ENCODE measurements around the gene NQO2. TPM values are rescaled to one million over a fixed set of nuclear protein-coding genes. Genes with fewer than 3 reads are reported as not detected.

Gene NQO2
- polyA plus RNA-seq, 1 of the 3 experiments (the other 2 are of a cell fraction): 19.2 TPM

GRCh38 chr6:2980465-2980855 is 19.2 kb upstream of the NQO2 start:
- no peaks in the 10 kb centered on the region for H3K79me2 ChIP-seq (ENCODE audit: insufficient read depth)
- H3K27ac ChIP-seq (ENCODE audit: low read depth in 2 of 2, low read length in 1 of 2): no peak overlapping the region
- no peak overlapping the region for H2AFZ ChIP-seq (ENCODE audit: low read depth)
- no peaks in the 10 kb centered on the region for H3K36me3 ChIP-seq (replicated peaks in 1 of 2; ENCODE audit: control insufficient read depth in 1 of 2, insufficient read depth in 2 of 2, low read length in 1 of 2)
- no peak overlapping the region for H3K9ac ChIP-seq
- H3K4me2 ChIP-seq: no peak overlapping the region
- DNase-seq: no peak
- H3K27me3 ChIP-seq (ENCODE audit: insufficient read depth): no peaks in the 10 kb centered on the region
- TF ChIP-seq MXI1 (IDR thresholded peaks at IDR 0.05; ENCODE audit: low read depth, low read length): no peak
- no peak for TF ChIP-seq NFIC (IDR thresholded peaks at IDR 0.05; ENCODE audit: borderline replicate concordance)
- TF ChIP-seq GABPA (IDR thresholded peaks at IDR 0.05; ENCODE audit: low read depth): no peak
- no peak for TF ChIP-seq ELF1 (IDR thresholded peaks at IDR 0.05)
- TF ChIP-seq TAF1 (IDR thresholded peaks at IDR 0.05; ENCODE audit: borderline replicate concordance, low read depth, low read length): no peak
- no peak for TF ChIP-seq RAD21 (IDR thresholded peaks at IDR 0.05; ENCODE audit: low read length)
- no peak for TF ChIP-seq FOXM1 (IDR thresholded peaks at IDR 0.05; ENCODE audit: low read depth)
- CTCF ChIA-PET: interaction anchor here (1.3 kb wide), 1 partner anchor 9 kb away, joined by 3 read pairs; no protein-coding TSS in a partner anchor
- H3K4me3 ChIP-seq (ENCODE audit: low read depth in 2 of 2, low read length in 1 of 2): no peak overlapping the region
- H3K9me2 ChIP-seq: no peaks in the 10 kb centered on the region
- 94% methylated on average over 3 of the region's 3 CpGs for WGBS (ENCODE audit: low lambda C conversion rate)
- H3F3A ChIP-seq (replicated peaks; ENCODE audit: insufficient read depth): peaks cover 14% of the 10 kb centered on the region
- POLR2A ChIA-PET: no interaction called here
- no peaks in the 10 kb centered on the region for H4K20me1 ChIP-seq (ENCODE audit: insufficient read depth)
- peaks cover 0 to 14% of the 10 kb centered on the region in 2 experiments; a peak in 2 of 4 replicates for H3K4me1 ChIP-seq (ENCODE audit: control insufficient read depth in 1 of 2, insufficient read depth in 2 of 2, low read depth in 1 of 2, low read length in 1 of 2)
- no peaks in the 10 kb centered on the region for H3K9me3 ChIP-seq

GRCh38 chr6:2982426-2983117 is 17.1 kb upstream of the NQO2 start:
- H4K20me1 ChIP-seq (ENCODE audit: insufficient read depth): no peaks in the 10 kb centered on the region
- H3F3A ChIP-seq (replicated peaks; ENCODE audit: insufficient read depth): peaks cover 16% of the 10 kb centered on the region
- DNase-seq: no peak
- peaks cover 9 to 19% of the 10 kb centered on the region in 2 experiments; a peak in 3 of 4 replicates for H3K4me1 ChIP-seq (ENCODE audit: control insufficient read depth in 1 of 2, insufficient read depth in 2 of 2, low read depth in 1 of 2, low read length in 1 of 2)
- H3K4me3 ChIP-seq (ENCODE audit: low read depth in 2 of 2, low read length in 1 of 2): no peak overlapping the region
- H3K27me3 ChIP-seq (ENCODE audit: insufficient read depth): no peaks in the 10 kb centered on the region
- H3K27ac ChIP-seq (ENCODE audit: low read depth in 2 of 2, low read length in 1 of 2): no peak overlapping the region
- H3K79me2 ChIP-seq (ENCODE audit: insufficient read depth): no peaks in the 10 kb centered on the region
- H3K36me3 ChIP-seq (replicated peaks in 1 of 2; ENCODE audit: control insufficient read depth in 1 of 2, insufficient read depth in 2 of 2, low read length in 1 of 2): no peaks in the 10 kb centered on the region
- 89% methylated on average over 4 of the region's 4 CpGs for WGBS (ENCODE audit: low lambda C conversion rate)
- ChIA-PET POLR2A (no interaction called here), CTCF (interaction anchor here (2.3 kb wide), 1 partner anchor 30 kb away, joined by 11 read pairs; no protein-coding TSS in a partner anchor)
- H3K9me3 ChIP-seq: no peaks in the 10 kb centered on the region
- no peak overlapping the region for H2AFZ ChIP-seq (ENCODE audit: low read depth)
- TF ChIP-seq GABPA (IDR thresholded peaks at IDR 0.05; ENCODE audit: low read depth) (no peak), REST (IDR thresholded peaks at IDR 0.05; ENCODE audit: low read depth, low read length) (no peak), RFX5 (IDR thresholded peaks at IDR 0.05; ENCODE audit: low read length) (no peak), FOXM1 (IDR thresholded peaks at IDR 0.05; ENCODE audit: low read depth) (no peak), MEF2A (IDR thresholded peaks at IDR 0.05; ENCODE audit: borderline replicate concordance, low read depth) (no peak), JUND (IDR thresholded peaks at IDR 0.05) (no peak), EZH2phosphoT487 (IDR thresholded peaks at IDR 0.05; ENCODE audit: borderline replicate concordance, low read depth) (no peak), USF1 (IDR thresholded peaks at IDR 0.05; ENCODE audit: borderline replicate concordance, low read depth) (no peak), NFIC (IDR thresholded peaks at IDR 0.05; ENCODE audit: borderline replicate concordance) (no peak), GATA2 (CRISPR knock-in tag; IDR thresholded peaks at IDR 0.05) (no peak), POLR2AphosphoS5 (IDR thresholded peaks at IDR 0.05; ENCODE audit: low read depth, low read length) (no peak)
- H3K9me2 ChIP-seq: no peaks in the 10 kb centered on the region
- no peak overlapping the region for H3K4me2 ChIP-seq
- H3K9ac ChIP-seq: no peak overlapping the region
